ENCODE data around the gene CFAP107.

The CFAP107 gene

GRCh38 chr1:12798911-12799310, 52.9 kb downstream of the CFAP107 start:
- no peaks in the 10 kb centered on the region for H3K27me3 ChIP-seq (ENCODE audit: control insufficient read depth, insufficient read depth, low read length)

GRCh38 chr1:12799730-12800129, 53.7 kb downstream of the CFAP107 start:
- Histone ChIP-seq H3K36me3 (ENCODE audit: control insufficient read depth, insufficient read depth, low read length) (no peaks in the 10 kb centered on the region), H3K4me3 (ENCODE audit: low read length) (no peak overlapping the region), H3K9ac (ENCODE audit: low read length) (no peak overlapping the region), H3K4me1 (ENCODE audit: control insufficient read depth, insufficient read depth, low read length) (no peaks in the 10 kb centered on the region), H3K9me3 (ENCODE audit: control insufficient read depth, low read length) (no peaks in the 10 kb centered on the region), H3K27me3 (ENCODE audit: control insufficient read depth, insufficient read depth, low read length) (no peaks in the 10 kb centered on the region)

More at GRCh38 chr1:12798911-12799310, 52.9 kb downstream of the CFAP107 start:
- H3K9me3 ChIP-seq (ENCODE audit: control insufficient read depth, low read length), result no peaks in the 10 kb centered on the region
- H3K4me3 ChIP-seq (ENCODE audit: low read length), result no peak overlapping the region
- H3K36me3 ChIP-seq (ENCODE audit: control insufficient read depth, insufficient read depth, low read length), result no peaks in the 10 kb centered on the region
- H3K9ac ChIP-seq (ENCODE audit: low read length), result no peak overlapping the region
- no peaks in the 10 kb centered on the region for H3K4me1 ChIP-seq (ENCODE audit: control insufficient read depth, insufficient read depth, low read length)

- no peak overlapping the region for H3K9ac ChIP-seq (ENCODE audit: low read length)
- H3K9me3 ChIP-seq (ENCODE audit: control insufficient read depth, low read length), result no peaks in the 10 kb centered on the region
- H3K4me1 ChIP-seq (ENCODE audit: control insufficient read depth, insufficient read depth, low read length), result no peaks in the 10 kb centered on the region
- H3K4me3 ChIP-seq (ENCODE audit: low read length), result no peak overlapping the region
- H3K27me3 ChIP-seq (ENCODE audit: control insufficient read depth, insufficient read depth, low read length), result no peaks in the 10 kb centered on the region
- H3K36me3 ChIP-seq (ENCODE audit: control insufficient read depth, insufficient read depth, low read length), result no peaks in the 10 kb centered on the region
These were observed 63.9 kb downstream of the CFAP107 start for GRCh38 chr1:12809933-12810332.

GRCh38 chr1:12810691-12811408, 64.8 kb downstream of the CFAP107 start:
- Histone ChIP-seq H3K4me1 (ENCODE audit: control insufficient read depth, insufficient read depth, low read length) (no peaks in the 10 kb centered on the region), H3K9ac (ENCODE audit: low read length) (no peak overlapping the region), H3K27me3 (ENCODE audit: control insufficient read depth, insufficient read depth, low read length) (no peaks in the 10 kb centered on the region), H3K4me3 (ENCODE audit: low read length) (no peak overlapping the region), H3K9me3 (ENCODE audit: control insufficient read depth, low read length) (no peaks in the 10 kb centered on the region), H3K36me3 (ENCODE audit: control insufficient read depth, insufficient read depth, low read length) (no peaks in the 10 kb centered on the region)

GRCh38 chr1:12811409-12811784, 65.4 kb downstream of the CFAP107 start:
- H3K9ac ChIP-seq (ENCODE audit: low read length), result no peak overlapping the region
- no peak overlapping the region for H3K4me3 ChIP-seq (ENCODE audit: low read length)
- no peaks in the 10 kb centered on the region for H3K27me3 ChIP-seq (ENCODE audit: control insufficient read depth, insufficient read depth, low read length)
- no peaks in the 10 kb centered on the region for H3K4me1 ChIP-seq (ENCODE audit: control insufficient read depth, insufficient read depth, low read length)
- H3K9me3 ChIP-seq (ENCODE audit: control insufficient read depth, low read length), result no peaks in the 10 kb centered on the region
- H3K36me3 ChIP-seq (ENCODE audit: control insufficient read depth, insufficient read depth, low read length), result no peaks in the 10 kb centered on the region
